C4-2B (cell line): ENCODE measurements around the gene ASZ1.

Experiments
- ZFX ChIP-seq: fragments of 450-650 bp; IDR thresholded peaks from 2 replicates; pipeline ENCODE4 v1.6.1; 2017
- TF ChIP-seq, protein P1 (sequence below): fragments of 450-650 bp; conservative IDR thresholded peaks from 2 replicates; pipeline ENCODE4 v1.5.1; 2017; ENCODE audit warnings: mild to moderate bottlenecking

DNA sequence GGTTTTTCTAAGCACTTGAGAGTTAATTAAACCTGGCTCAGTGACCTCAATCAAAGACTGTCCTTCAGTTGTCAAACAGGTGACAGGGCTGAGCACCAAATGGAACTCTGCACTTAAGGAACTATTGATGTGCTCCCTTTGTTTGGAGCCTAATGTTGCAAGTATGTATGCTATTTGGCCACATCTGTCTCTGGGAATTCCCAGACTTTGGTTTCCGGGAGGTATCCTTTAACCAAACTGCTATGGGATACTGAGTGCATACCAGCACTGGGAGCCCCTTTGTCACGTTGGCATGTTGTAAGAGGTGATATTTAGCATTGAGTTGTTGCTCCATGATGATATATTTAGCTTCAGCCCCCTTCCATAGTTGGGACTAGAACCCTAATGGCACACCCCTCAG is 25.2 kb downstream of the ASZ1 start:
- TF ChIP-seq, protein P1, sequence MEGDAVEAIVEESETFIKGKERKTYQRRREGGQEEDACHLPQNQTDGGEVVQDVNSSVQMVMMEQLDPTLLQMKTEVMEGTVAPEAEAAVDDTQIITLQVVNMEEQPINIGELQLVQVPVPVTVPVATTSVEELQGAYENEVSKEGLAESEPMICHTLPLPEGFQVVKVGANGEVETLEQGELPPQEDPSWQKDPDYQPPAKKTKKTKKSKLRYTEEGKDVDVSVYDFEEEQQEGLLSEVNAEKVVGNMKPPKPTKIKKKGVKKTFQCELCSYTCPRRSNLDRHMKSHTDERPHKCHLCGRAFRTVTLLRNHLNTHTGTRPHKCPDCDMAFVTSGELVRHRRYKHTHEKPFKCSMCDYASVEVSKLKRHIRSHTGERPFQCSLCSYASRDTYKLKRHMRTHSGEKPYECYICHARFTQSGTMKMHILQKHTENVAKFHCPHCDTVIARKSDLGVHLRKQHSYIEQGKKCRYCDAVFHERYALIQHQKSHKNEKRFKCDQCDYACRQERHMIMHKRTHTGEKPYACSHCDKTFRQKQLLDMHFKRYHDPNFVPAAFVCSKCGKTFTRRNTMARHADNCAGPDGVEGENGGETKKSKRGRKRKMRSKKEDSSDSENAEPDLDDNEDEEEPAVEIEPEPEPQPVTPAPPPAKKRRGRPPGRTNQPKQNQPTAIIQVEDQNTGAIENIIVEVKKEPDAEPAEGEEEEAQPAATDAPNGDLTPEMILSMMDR, result no peak
- no peak for TF ChIP-seq ZFX
